Naive thymus-derived CD4-positive, alpha-beta T cell (primary cell): ENCODE data around the gene RPA4. TPM values are rescaled to one million over a fixed set of nuclear protein-coding genes. Genes with fewer than 3 reads are reported as not detected.
"Not testable (repeated sequence)": the region's sequence is repeated elsewhere in the genome, so short reads cannot be mapped to it uniquely, and the experiment has no call there.

Source experiments
- ATAC-seq: fragments of 150-1000 bp; cut with Tn5 transposase; 2 replicates; pipeline ENCODE4 v1.10.0; 2021; ENCODE audit warnings: mild to moderate bottlenecking, moderate library complexity
- CTCF ChIA-PET: fragments of 350-600 bp; sonication (Branson Sonifier 250); formaldehyde crosslinking; loops from one replicate; lab custom pipeline; 2021; ENCODE audit warnings: antibody characterized with exemption; lab: Charles Lee
- POLR2A ChIA-PET: fragments of 350-600 bp; sonication (Branson Sonifier 250); formaldehyde crosslinking; loops from one replicate; lab custom pipeline; 2021; ENCODE audit warnings: antibody characterized with exemption, inconsistent platforms; lab: Charles Lee
- DNase-seq, 9 donors: peaks; one replicate each; pipeline versions ENCODE4 v3.0.0 to v3.0.0-alpha.2; 2020 to 2022; ENCODE audit warnings: mixed read lengths in 1 of 9
- H3K27ac ChIP-seq: one replicate; pipeline ENCODE4 v1.7.0; 2013; ENCODE audit warnings: mild to moderate bottlenecking, low read depth, low read length, moderate library complexity
- H3K27me3 ChIP-seq, 2 donors: one replicate each; pipeline ENCODE4 v1.7.0; 2013; ENCODE audit warnings: low read length in 2 of 2, mild to moderate bottlenecking in 2 of 2, moderate library complexity in 2 of 2; ENCODE audit not compliant: control insufficient read depth in 2 of 2, insufficient read depth in 2 of 2
- H3K36me3 ChIP-seq, 3 experiments: 1 replicate in 2 of 3; 2 replicates in 1 of 3; pipeline ENCODE4 v1.7.0; 2013; ENCODE audit warnings: low read length in 3 of 3, mild to moderate bottlenecking in 3 of 3, moderate library complexity in 1 of 3; ENCODE audit not compliant: insufficient read depth in 3 of 3, control insufficient read depth in 2 of 3
- H3K4me1 ChIP-seq, 2 donors: one replicate each; pipeline ENCODE4 v1.7.0; 2013; ENCODE audit warnings: low read length in 2 of 2, mild to moderate bottlenecking in 2 of 2, moderate library complexity in 1 of 2; ENCODE audit not compliant: control insufficient read depth in 2 of 2, insufficient read depth in 2 of 2
- H3K4me3 ChIP-seq: 2 replicates; pipeline ENCODE4 v1.7.0; 2013; ENCODE audit warnings: mild to moderate bottlenecking, low read length
- H3K9me3 ChIP-seq, 3 experiments: 1 replicate in 2 of 3; 2 replicates in 1 of 3; pipeline ENCODE4 v1.7.0; 2013; ENCODE audit warnings: low read length in 3 of 3; ENCODE audit not compliant: control insufficient read depth in 2 of 3
- H3K27ac Mint-ChIP-seq, 9 donors: one replicate each; pipeline ENCODE4 v1.8.0; 2020 to 2022; ENCODE audit warnings: mixed read lengths in 9 of 9, mild to moderate bottlenecking in 8 of 9, moderate library complexity in 5 of 9, inconsistent platforms in 2 of 9
- H3K27me3 Mint-ChIP-seq, 5 donors: one replicate each; pipeline ENCODE4 v1.8.0; 2021 to 2022; ENCODE audit warnings: mixed read lengths in 5 of 5, mild to moderate bottlenecking in 1 of 5
- H3K36me3 Mint-ChIP-seq, 5 donors: one replicate each; pipeline ENCODE4 v1.8.0; 2020 to 2022; ENCODE audit warnings: mixed read lengths in 5 of 5, mild to moderate bottlenecking in 3 of 5, inconsistent platforms in 1 of 5
- H3K4me1 Mint-ChIP-seq, 7 donors: one replicate each; pipeline ENCODE4 v1.8.0; 2020 to 2022; ENCODE audit warnings: mixed read lengths in 7 of 7, mild to moderate bottlenecking in 3 of 7, inconsistent platforms in 1 of 7
- H3K4me3 Mint-ChIP-seq, 10 donors: one replicate each; pipeline ENCODE4 v1.8.0; 2020 to 2022; ENCODE audit warnings: mild to moderate bottlenecking in 10 of 10, mixed read lengths in 10 of 10, moderate library complexity in 6 of 10, inconsistent platforms in 2 of 10
- H3K9me3 Mint-ChIP-seq, 11 donors: one replicate each; pipeline ENCODE4 v1.8.0; 2020 to 2022; ENCODE audit warnings: mixed read lengths in 11 of 11, mild to moderate bottlenecking in 4 of 11, inconsistent platforms in 1 of 11, moderate library complexity in 1 of 11
- intact Hi-C, 2 donors: fragments of 100-400 bp; cut with micrococcal nuclease; formaldehyde crosslinking; loops; one replicate each; pipeline ENCODE4 v1.15.1; 2023
- polyA plus RNA-seq, 2 donors: library from polyadenylated mRNA; unstranded; fragments of 300-500 nt; fragmentation: Illumina TruSeq; gene quantifications; one replicate each; pipeline ENCODE4 v1.2.3, GENCODE V29; 2021
- total RNA-seq, 6 experiments: library from RNA in 5 of 6; stranded (reverse) in 5 of 6; gene quantifications; 1 replicate in 5 of 6; 2 replicates in 1 of 6; pipeline ENCODE4 v1.2.3 and lab custom pipeline; 2021 to 2026

The RPA4 gene, protein sequence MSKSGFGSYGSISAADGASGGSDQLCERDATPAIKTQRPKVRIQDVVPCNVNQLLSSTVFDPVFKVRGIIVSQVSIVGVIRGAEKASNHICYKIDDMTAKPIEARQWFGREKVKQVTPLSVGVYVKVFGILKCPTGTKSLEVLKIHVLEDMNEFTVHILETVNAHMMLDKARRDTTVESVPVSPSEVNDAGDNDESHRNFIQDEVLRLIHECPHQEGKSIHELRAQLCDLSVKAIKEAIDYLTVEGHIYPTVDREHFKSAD
- 1 to 10 TPM in 1 of 5 experiments, under 1 TPM in 3, not detected in 1; 0.51 to 1.9 (median 0.69) TPM for total RNA-seq
- under 1 TPM in 1 of 2 donors, not detected in 1; 0.46 TPM for polyA plus RNA-seq
- 0.81 reads per million for total RNA-seq (lab: John Stamatoyannopoulos, UW)

DNA sequence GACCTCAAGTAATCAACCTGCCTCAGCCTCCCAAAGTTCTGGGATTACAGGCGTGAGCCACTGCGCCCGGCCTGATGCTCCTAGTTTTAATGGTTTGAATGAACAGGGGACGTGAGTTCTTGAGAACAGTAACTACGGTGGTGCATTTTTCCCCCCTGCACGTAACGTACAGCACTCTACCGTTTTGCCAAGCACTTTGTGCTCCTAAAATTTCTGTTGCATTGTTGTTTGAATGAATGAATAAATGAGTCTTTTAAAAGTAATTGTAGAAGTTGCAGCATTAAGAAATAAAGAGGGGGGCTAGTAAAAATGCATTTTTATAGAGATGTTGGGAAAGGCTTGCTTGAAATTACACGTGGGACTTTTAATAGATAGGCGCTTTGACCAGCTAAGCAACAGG lies at the start of gene RPA4:
Gene RPA4, plus strand, starts transcription at position 301 of the 400 bp plus-strand sequence. CDS start 403 bp downstream, outside the sequence.
- H3K9me3 Mint-ChIP-seq = no peaks in the 10 kb centered on the region
- H3K27me3 ChIP-seq = no peaks in the 10 kb centered on the region
- ChIA-PET POLR2A (no interaction called here), CTCF (no interaction called here)
- H3K4me1 Mint-ChIP-seq = no peaks in the 10 kb centered on the region
- no peak within 1 kb of the TSS for H3K4me3 Mint-ChIP-seq
- no peaks in the 10 kb centered on the region for H3K27me3 Mint-ChIP-seq
- H3K36me3 ChIP-seq = no peaks in the 10 kb centered on the region
- H3K27ac Mint-ChIP-seq = no peak within 1 kb of the TSS
- DNase-seq (no peak), ATAC-seq (no peak)
- intact Hi-C loops = no loop called here
- no peak within 1 kb of the TSS for H3K4me3 ChIP-seq
- no peaks in the 10 kb centered on the region for H3K9me3 ChIP-seq
- H3K4me1 ChIP-seq = no peaks in the 10 kb centered on the region
- H3K27ac ChIP-seq = no peak within 1 kb of the TSS
- peaks cover 0 to 8% (median 7%) of the 10 kb centered on the region in 5 donors for H3K36me3 Mint-ChIP-seq

- Mint-ChIP-seq H3K4me3 (no peak overlapping the region), H3K9me3 (no peaks in the 10 kb centered on the region), H3K27me3 (no peaks in the 10 kb centered on the region), H3K4me1 (no peaks in the 10 kb centered on the region), H3K27ac (no peak overlapping the region), H3K36me3 (peaks cover 0 to 4% (median 0%) of the 10 kb centered on the region in 5 donors)
- DNase-seq (no peak), ATAC-seq (no peak)
- H3K27me3 ChIP-seq = no peaks in the 10 kb centered on the region
- CTCF ChIA-PET = no interaction called here
- H3K36me3 ChIP-seq = no peaks in the 10 kb centered on the region
- POLR2A ChIA-PET = no interaction called here
- no peaks in the 10 kb centered on the region for H3K4me1 ChIP-seq
- H3K27ac ChIP-seq = no peak overlapping the region
- no peaks in the 10 kb centered on the region for H3K9me3 ChIP-seq
- intact Hi-C loops = no loop called here
- H3K4me3 ChIP-seq = no peak overlapping the region
Measured at GRCh38 chrX:96834137-96834536, 49.6 kb upstream of the RPA4 start.

GRCh38 chrX:96835660-96836289 lies 47.9 kb upstream of the RPA4 start:
- H3K4me3 Mint-ChIP-seq = no peak overlapping the region
- DNase-seq (no peak), ATAC-seq (no peak)
- H3K36me3 ChIP-seq = no peaks in the 10 kb centered on the region
- no peaks in the 10 kb centered on the region for H3K27me3 Mint-ChIP-seq
- no peak overlapping the region for H3K4me3 ChIP-seq
- CTCF ChIA-PET = no interaction called here
- POLR2A ChIA-PET = no interaction called here
- H3K4me1 Mint-ChIP-seq = no peaks in the 10 kb centered on the region
- H3K36me3 Mint-ChIP-seq = peaks cover 0 to 3% (median 0%) of the 10 kb centered on the region in 5 donors
- H3K27me3 ChIP-seq = no peaks in the 10 kb centered on the region
- no peaks in the 10 kb centered on the region for H3K9me3 ChIP-seq
- H3K27ac ChIP-seq = no peak overlapping the region
- no peaks in the 10 kb centered on the region for H3K9me3 Mint-ChIP-seq
- intact Hi-C loops = no loop called here
- H3K4me1 ChIP-seq = no peaks in the 10 kb centered on the region
- no peak overlapping the region for H3K27ac Mint-ChIP-seq

DNA sequence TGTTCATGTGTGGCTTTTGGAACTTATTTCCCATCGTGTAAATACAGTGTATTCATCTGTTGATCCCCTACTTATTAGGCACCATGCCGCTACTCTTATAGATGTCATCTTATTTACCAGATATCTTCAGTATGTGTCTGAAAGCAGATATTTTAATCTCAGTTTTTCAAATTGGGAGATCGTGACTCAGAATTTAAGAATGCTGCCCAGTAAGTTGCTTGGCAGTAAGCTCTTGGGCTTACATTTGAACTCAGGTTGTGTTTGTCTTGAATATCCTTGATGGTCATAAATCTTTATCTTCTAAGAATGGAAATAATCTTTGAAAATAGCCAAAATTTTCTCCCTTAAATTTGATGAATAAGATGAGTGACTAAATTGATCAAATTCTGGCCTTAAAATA lies 45.9 kb upstream of the RPA4 start:
- H3K4me3 Mint-ChIP-seq = no peak overlapping the region
- CTCF ChIA-PET = interaction anchor here (0.7 kb wide), 1 partner anchor 11 kb away, joined by 3 read pairs; no protein-coding TSS in a partner anchor
- H3K27me3 Mint-ChIP-seq = no peaks in the 10 kb centered on the region
- Histone ChIP-seq H3K36me3 (no peaks in the 10 kb centered on the region), H3K4me1 (no peaks in the 10 kb centered on the region), H3K27ac (no peak overlapping the region), H3K9me3 (no peaks in the 10 kb centered on the region), H3K4me3 (no peak overlapping the region), H3K27me3 (no peaks in the 10 kb centered on the region)
- DNase-seq (no peak), ATAC-seq (no peak)
- H3K4me1 Mint-ChIP-seq = no peaks in the 10 kb centered on the region
- no peak overlapping the region for H3K27ac Mint-ChIP-seq
- no peaks in the 10 kb centered on the region for H3K9me3 Mint-ChIP-seq
- POLR2A ChIA-PET = no interaction called here
- intact Hi-C loops = no loop called here
- no peaks in the 10 kb centered on the region for H3K36me3 Mint-ChIP-seq

DNA sequence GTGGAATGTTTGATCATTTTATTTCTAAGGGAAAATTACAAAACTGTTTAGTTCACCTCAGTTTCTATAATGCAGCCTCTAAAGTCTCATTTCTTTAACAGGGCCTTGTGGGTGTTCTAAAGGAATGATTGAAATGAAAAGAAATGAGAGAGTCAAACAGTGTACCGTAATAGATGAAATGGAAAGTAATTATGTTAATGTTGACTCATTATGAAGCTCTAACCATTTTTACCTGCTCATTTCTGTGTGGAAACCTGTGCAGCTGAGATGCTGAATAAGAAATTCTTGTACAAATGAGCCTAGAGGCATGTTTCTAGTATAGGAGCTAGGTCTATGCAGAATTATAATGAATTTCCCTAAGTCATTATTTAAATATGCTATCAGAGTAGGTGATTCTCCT lies 45.2 kb upstream of the RPA4 start:
- H3K36me3 ChIP-seq = no peaks in the 10 kb centered on the region
- H3K27ac Mint-ChIP-seq = no peak overlapping the region
- H3K36me3 Mint-ChIP-seq = no peaks in the 10 kb centered on the region
- DNase-seq (no peak), ATAC-seq (no peak)
- H3K4me1 ChIP-seq = no peaks in the 10 kb centered on the region
- H3K9me3 ChIP-seq = no peaks in the 10 kb centered on the region
- POLR2A ChIA-PET = no interaction called here
- no peak overlapping the region for H3K27ac ChIP-seq
- H3K9me3 Mint-ChIP-seq = no peaks in the 10 kb centered on the region
- no peak overlapping the region for H3K4me3 ChIP-seq
- CTCF ChIA-PET = no interaction called here
- H3K27me3 ChIP-seq = no peaks in the 10 kb centered on the region
- H3K4me3 Mint-ChIP-seq = no peak overlapping the region
- no peaks in the 10 kb centered on the region for H3K27me3 Mint-ChIP-seq
- intact Hi-C loops = no loop called here
- H3K4me1 Mint-ChIP-seq = no peaks in the 10 kb centered on the region

- Mint-ChIP-seq H3K9me3 (no peaks in the 10 kb centered on the region), H3K36me3 (no peaks in the 10 kb centered on the region), H3K27ac (no peak overlapping the region), H3K4me1 (no peaks in the 10 kb centered on the region), H3K27me3 (no peaks in the 10 kb centered on the region), H3K4me3 (no peak overlapping the region)
- H3K9me3 ChIP-seq = no peaks in the 10 kb centered on the region
- ATAC-seq = no peak
- no peaks in the 10 kb centered on the region for H3K4me1 ChIP-seq
- H3K36me3 ChIP-seq = no peaks in the 10 kb centered on the region
- H3K27ac ChIP-seq = no peak overlapping the region
- H3K4me3 ChIP-seq = no peak overlapping the region
- POLR2A ChIA-PET = no interaction called here
- intact Hi-C loops = no loop called here
- CTCF ChIA-PET = no interaction called here
- DNase-seq = no peak
- H3K27me3 ChIP-seq = no peaks in the 10 kb centered on the region
Measured at GRCh38 chrX:96841325-96841724, 42.4 kb upstream of the RPA4 start.

GRCh38 chrX:96841866-96842265 lies 41.8 kb upstream of the RPA4 start:
- POLR2A ChIA-PET, H3K9me3 ChIP-seq, H3K27me3 Mint-ChIP-seq, H3K9me3 Mint-ChIP-seq, CTCF ChIA-PET, H3K27me3 ChIP-seq, H3K4me1 Mint-ChIP-seq, H3K27ac ChIP-seq, H3K4me1 ChIP-seq, DNase-seq, intact Hi-C loops, H3K36me3 ChIP-seq, H3K4me3 Mint-ChIP-seq, ATAC-seq, H3K4me3 ChIP-seq, H3K36me3 Mint-ChIP-seq, H3K27ac Mint-ChIP-seq: not testable (repeated sequence)
